ENCODE measurements around the gene PIGQ.

Gene PIGQ

GRCh38 chr16:576197-576822, 6.5 kb downstream of the PIGQ start:
- peaks cover 23 to 49% of the 10 kb centered on the region in 2 donors for H3K36me3 ChIP-seq (replicated peaks in 1 of 2; ENCODE audit: control insufficient read depth in 2 of 2, insufficient read depth in 2 of 2, low read length in 2 of 2)
- no peaks in the 10 kb centered on the region for H3K4me1 ChIP-seq (ENCODE audit: control insufficient read depth in 2 of 2, insufficient read depth in 1 of 2, low read depth in 1 of 2, low read length in 2 of 2)
- no peaks in the 10 kb centered on the region for H3K27me3 ChIP-seq (ENCODE audit: control insufficient read depth in 3 of 3, insufficient read depth in 3 of 3, low read depth in 1 of 3, low read length in 3 of 3)
- peak overlapping the region; percentile 72 for H4K8ac ChIP-seq (ENCODE audit: low read depth, low read length)
- peaks cover 17% of the 10 kb centered on the region for H3K79me1 ChIP-seq (ENCODE audit: low read depth, low read length)
- peak overlapping the region in 1 of 2 donors; percentile 12 for H3K4me3 ChIP-seq (ENCODE audit: low read length in 2 of 2)
- no CpG with 5 or more reads among the region's 21 CpGs for WGBS, 2 donors (ENCODE audit: extremely low coverage in 2 of 2, insufficient read length in 2 of 2, insufficient replicate concordance in 1 of 2)
- H3K9ac ChIP-seq (ENCODE audit: low read depth, low read length, poor library complexity) = peak overlapping the region; percentile 12
- H3K23ac ChIP-seq (ENCODE audit: low read depth, low read length, poor library complexity) = no peak overlapping the region
- H2AFZ ChIP-seq (ENCODE audit: low read length) = no peak overlapping the region
- DNase-seq (ENCODE audit: low spot score) = no peak
- H4K91ac ChIP-seq (ENCODE audit: low read depth, low read length, poor library complexity) = no peak overlapping the region
- no peak overlapping the region for H3K14ac ChIP-seq (ENCODE audit: low read length)
- H2BK15ac ChIP-seq (ENCODE audit: low read length) = no peak overlapping the region
- no peak overlapping the region for H3K27ac ChIP-seq (replicated peaks; ENCODE audit: low read length)
- H2BK12ac ChIP-seq (ENCODE audit: low read length) = no peak overlapping the region
- H3K9me3 ChIP-seq (replicated peaks in 1 of 2; ENCODE audit: control insufficient read depth in 2 of 2, insufficient read depth in 1 of 2, low read depth in 1 of 2, low read length in 2 of 2) = no peaks in the 10 kb centered on the region
- H3K18ac ChIP-seq (ENCODE audit: low read length) = no peak overlapping the region
- H2AK5ac ChIP-seq (ENCODE audit: low read depth, low read length) = no peak overlapping the region
- H2BK5ac ChIP-seq (ENCODE audit: low read length) = no peak overlapping the region
- H3K4ac ChIP-seq (ENCODE audit: low read length) = no peak overlapping the region
- H2BK120ac ChIP-seq (ENCODE audit: low read depth, low read length) = no peak overlapping the region
- no peak overlapping the region for H3K4me2 ChIP-seq (ENCODE audit: insufficient read depth, low read length, poor library complexity, severe bottlenecking)

GRCh38 chr16:576823-577201, 7.0 kb downstream of the PIGQ start:
- no peak overlapping the region for H2AK5ac ChIP-seq (ENCODE audit: low read depth, low read length)
- peaks cover 20 to 48% of the 10 kb centered on the region in 2 donors for H3K36me3 ChIP-seq (replicated peaks in 1 of 2; ENCODE audit: control insufficient read depth in 2 of 2, insufficient read depth in 2 of 2, low read length in 2 of 2)
- H2BK120ac ChIP-seq (ENCODE audit: low read depth, low read length) = no peak overlapping the region
- no peak overlapping the region for H2BK5ac ChIP-seq (ENCODE audit: low read length)
- no peak overlapping the region for H3K23ac ChIP-seq (ENCODE audit: low read depth, low read length, poor library complexity)
- H2AFZ ChIP-seq (ENCODE audit: low read length) = no peak overlapping the region
- no peak overlapping the region for H3K27ac ChIP-seq (replicated peaks; ENCODE audit: low read length)
- H3K14ac ChIP-seq (ENCODE audit: low read length) = no peak overlapping the region
- H3K9me3 ChIP-seq (replicated peaks in 1 of 2; ENCODE audit: control insufficient read depth in 2 of 2, insufficient read depth in 1 of 2, low read depth in 1 of 2, low read length in 2 of 2) = no peaks in the 10 kb centered on the region
- no peak overlapping the region for H4K91ac ChIP-seq (ENCODE audit: low read depth, low read length, poor library complexity)
- no peak overlapping the region for H3K9ac ChIP-seq (ENCODE audit: low read depth, low read length, poor library complexity)
- H3K4me2 ChIP-seq (ENCODE audit: insufficient read depth, low read length, poor library complexity, severe bottlenecking) = no peak overlapping the region
- no peak overlapping the region for H3K4ac ChIP-seq (ENCODE audit: low read length)
- no peak overlapping the region for H3K18ac ChIP-seq (ENCODE audit: low read length)
- no CpG with 5 or more reads among the region's 8 CpGs for WGBS, 2 donors (ENCODE audit: extremely low coverage in 2 of 2, insufficient read length in 2 of 2, insufficient replicate concordance in 1 of 2)
- no peak overlapping the region for H2BK15ac ChIP-seq (ENCODE audit: low read length)
- DNase-seq (ENCODE audit: low spot score) = no peak
- no peaks in the 10 kb centered on the region for H3K27me3 ChIP-seq (ENCODE audit: control insufficient read depth in 3 of 3, insufficient read depth in 3 of 3, low read depth in 1 of 3, low read length in 3 of 3)
- H3K4me1 ChIP-seq (ENCODE audit: control insufficient read depth in 2 of 2, insufficient read depth in 1 of 2, low read depth in 1 of 2, low read length in 2 of 2) = no peaks in the 10 kb centered on the region
- peak overlapping the region in 1 of 2 donors; percentile 3 for H3K4me3 ChIP-seq (ENCODE audit: low read length in 2 of 2)
- no peak overlapping the region for H4K8ac ChIP-seq (ENCODE audit: low read depth, low read length)
- no peak overlapping the region for H2BK12ac ChIP-seq (ENCODE audit: low read length)
- peaks cover 15% of the 10 kb centered on the region for H3K79me1 ChIP-seq (ENCODE audit: low read depth, low read length)

GRCh38 chr16:577796-578195, 8.0 kb downstream of the PIGQ start:
- no CpG with 5 or more reads among the region's 13 CpGs for WGBS, 2 donors (ENCODE audit: extremely low coverage in 2 of 2, insufficient read length in 2 of 2, insufficient replicate concordance in 1 of 2)
- Histone ChIP-seq H3K79me1 (ENCODE audit: low read depth, low read length) (peaks cover 9% of the 10 kb centered on the region), H2BK5ac (ENCODE audit: low read length) (no peak overlapping the region), H3K23ac (ENCODE audit: low read depth, low read length, poor library complexity) (peak overlapping the region; percentile 73), H3K4me3 (ENCODE audit: low read length in 2 of 2) (peak overlapping the region in 1 of 2 donors; percentile 28), H3K4me1 (ENCODE audit: control insufficient read depth in 2 of 2, insufficient read depth in 1 of 2, low read depth in 1 of 2, low read length in 2 of 2) (no peaks in the 10 kb centered on the region), H3K9me3 (replicated peaks in 1 of 2; ENCODE audit: control insufficient read depth in 2 of 2, insufficient read depth in 1 of 2, low read depth in 1 of 2, low read length in 2 of 2) (no peaks in the 10 kb centered on the region), H2BK120ac (ENCODE audit: low read depth, low read length) (no peak overlapping the region), H2BK12ac (ENCODE audit: low read length) (peak overlapping the region; percentile 41), H3K4ac (ENCODE audit: low read length) (no peak overlapping the region), H4K8ac (ENCODE audit: low read depth, low read length) (no peak overlapping the region), H4K91ac (ENCODE audit: low read depth, low read length, poor library complexity) (no peak overlapping the region), H3K9ac (ENCODE audit: low read depth, low read length, poor library complexity) (no peak overlapping the region), H3K18ac (ENCODE audit: low read length) (no peak overlapping the region), H3K4me2 (ENCODE audit: insufficient read depth, low read length, poor library complexity, severe bottlenecking) (no peak overlapping the region), H3K27ac (replicated peaks; ENCODE audit: low read length) (no peak overlapping the region), H2BK15ac (ENCODE audit: low read length) (no peak overlapping the region), H3K36me3 (replicated peaks in 1 of 2; ENCODE audit: control insufficient read depth in 2 of 2, insufficient read depth in 2 of 2, low read length in 2 of 2) (peaks cover 15 to 45% of the 10 kb centered on the region in 2 donors), H2AK5ac (ENCODE audit: low read depth, low read length) (no peak overlapping the region), H3K27me3 (ENCODE audit: control insufficient read depth in 3 of 3, insufficient read depth in 3 of 3, low read depth in 1 of 3, low read length in 3 of 3) (no peaks in the 10 kb centered on the region), H2AFZ (ENCODE audit: low read length) (no peak overlapping the region), H3K14ac (ENCODE audit: low read length) (peak overlapping the region; percentile 71)
- DNase-seq (ENCODE audit: low spot score) = no peak

GRCh38 chr16:578232-578869, 8.6 kb downstream of the PIGQ start:
- peaks cover 0 to 2% (median 0%) of the 10 kb centered on the region in 3 experiments for H3K27me3 ChIP-seq (ENCODE audit: control insufficient read depth in 3 of 3, insufficient read depth in 3 of 3, low read depth in 1 of 3, low read length in 3 of 3)
- no peak overlapping the region for H2AFZ ChIP-seq (ENCODE audit: low read length)
- no peak overlapping the region for H2BK5ac ChIP-seq (ENCODE audit: low read length)
- H2AK5ac ChIP-seq (ENCODE audit: low read depth, low read length) = no peak overlapping the region
- DNase-seq (ENCODE audit: low spot score) = no peak
- H3K79me1 ChIP-seq (ENCODE audit: low read depth, low read length) = peaks cover 7% of the 10 kb centered on the region
- peak overlapping the region; percentile 19 for H4K91ac ChIP-seq (ENCODE audit: low read depth, low read length, poor library complexity)
- no peak overlapping the region for H2BK12ac ChIP-seq (ENCODE audit: low read length)
- H3K27ac ChIP-seq (replicated peaks; ENCODE audit: low read length) = no peak overlapping the region
- peaks cover 19 to 47% of the 10 kb centered on the region in 2 donors for H3K36me3 ChIP-seq (replicated peaks in 1 of 2; ENCODE audit: control insufficient read depth in 2 of 2, insufficient read depth in 2 of 2, low read length in 2 of 2)
- peak overlapping the region; percentile 71 for H3K14ac ChIP-seq (ENCODE audit: low read length)
- no peak overlapping the region for H2BK120ac ChIP-seq (ENCODE audit: low read depth, low read length)
- no peak overlapping the region for H3K4me2 ChIP-seq (ENCODE audit: insufficient read depth, low read length, poor library complexity, severe bottlenecking)
- H3K18ac ChIP-seq (ENCODE audit: low read length) = no peak overlapping the region
- no peak overlapping the region for H4K8ac ChIP-seq (ENCODE audit: low read depth, low read length)
- peak overlapping the region in 1 of 2 donors; percentile 49 for H3K4me3 ChIP-seq (ENCODE audit: low read length in 2 of 2)
- peak overlapping the region; percentile 73 for H3K23ac ChIP-seq (ENCODE audit: low read depth, low read length, poor library complexity)
- H3K9me3 ChIP-seq (replicated peaks in 1 of 2; ENCODE audit: control insufficient read depth in 2 of 2, insufficient read depth in 1 of 2, low read depth in 1 of 2, low read length in 2 of 2) = no peaks in the 10 kb centered on the region
- H3K4ac ChIP-seq (ENCODE audit: low read length) = no peak overlapping the region
- H3K4me1 ChIP-seq (ENCODE audit: control insufficient read depth in 2 of 2, insufficient read depth in 1 of 2, low read depth in 1 of 2, low read length in 2 of 2) = peaks cover 0 to 3% of the 10 kb centered on the region in 2 donors
- H2BK15ac ChIP-seq (ENCODE audit: low read length) = no peak overlapping the region
- no CpG with 5 or more reads among the region's 24 CpGs for WGBS, 2 donors (ENCODE audit: extremely low coverage in 2 of 2, insufficient read length in 2 of 2, insufficient replicate concordance in 1 of 2)
- H3K9ac ChIP-seq (ENCODE audit: low read depth, low read length, poor library complexity) = peak overlapping the region; percentile 17
